B cell (primary cell): ENCODE data around the gene PPP1R10. TPM values are rescaled to one million over a fixed set of nuclear protein-coding genes. Genes with fewer than 3 reads are reported as not detected.
"Not testable (repeated sequence)": the region's sequence is repeated elsewhere in the genome, so short reads cannot be mapped to it uniquely, and the experiment has no call there.

ENCODE experiments used
- ATAC-seq: fragments of 200-7000 bp; cut with Tn5 transposase; one replicate; pipeline ENCODE4 v1.10.0; 2021; ENCODE audit warnings: low read depth, mild to moderate bottlenecking, moderate number of reproducible peaks, moderate library complexity
- CTCF ChIA-PET: fragments of 350-600 bp; sonication (Branson Sonifier 250); formaldehyde crosslinking; loops from one replicate; lab custom pipeline; 2021; ENCODE audit warnings: antibody characterized with exemption, inconsistent platforms; lab: Charles Lee
- POLR2A ChIA-PET: fragments of 350-600 bp; sonication (Branson Sonifier 250); formaldehyde crosslinking; loops from one replicate; lab custom pipeline; 2021; ENCODE audit warnings: antibody characterized with exemption; lab: Charles Lee
- DNase-seq: peaks from one replicate; pipeline ENCODE4 v3.0.0; 2013
- H2AFZ ChIP-seq: 2 replicates; pipeline ENCODE4 v1.6.1; 2012; ENCODE audit warnings: mild to moderate bottlenecking, low read depth, low read length; ENCODE audit not compliant: insufficient read depth, poor library complexity, severe bottlenecking
- H3K27ac ChIP-seq, 2 donors: 1 replicate in 1 of 2; 2 replicates in 1 of 2; pipeline ENCODE4 v1.5.1; 2012 to 2013; ENCODE audit warnings: low read length in 2 of 2, mild to moderate bottlenecking in 2 of 2, moderate library complexity in 1 of 2
- H3K27me3 ChIP-seq, 4 experiments: fragments of 200-600 bp in 1 of 4; sonication (generic) in 1 of 4; replicated peaks in 1 of 4; 1 replicate in 2 of 4; 2 replicates in 2 of 4; pipeline versions ENCODE4 v1.6.1 to v1.7.0; 2013 to 2016; ENCODE audit warnings: low read length in 3 of 4, mild to moderate bottlenecking in 2 of 4, mixed read lengths in 1 of 4, moderate library complexity in 1 of 4; ENCODE audit not compliant: insufficient read depth in 4 of 4, control insufficient read depth in 3 of 4; ENCODE audit errors: control extremely low read depth in 1 of 4
- H3K36me3 ChIP-seq, 2 experiments: replicated peaks in 1 of 2; 1 replicate in 1 of 2; 2 replicates in 1 of 2; pipeline versions ENCODE4 v1.6.1 to v1.7.1; 2013; ENCODE audit warnings: low read length in 1 of 2; ENCODE audit not compliant: insufficient read depth in 2 of 2, control insufficient read depth in 1 of 2; ENCODE audit errors: control extremely low read depth in 1 of 2, extremely low read depth in 1 of 2
- H3K4me1 ChIP-seq, 2 donors: fragments of 200-600 bp in 1 of 2; sonication (generic) in 1 of 2; 1 replicate in 1 of 2; 2 replicates in 1 of 2; pipeline versions ENCODE4 v1.5.1 to v1.6.1; 2013 to 2017; ENCODE audit warnings: low read length in 2 of 2; ENCODE audit not compliant: control insufficient read depth in 2 of 2, insufficient read depth in 2 of 2
- H3K4me2 ChIP-seq: replicated peaks from 2 replicates; pipeline ENCODE3; 2012; ENCODE audit warnings: mild to moderate bottlenecking, low read depth, low read length; ENCODE audit not compliant: poor library complexity, severe bottlenecking
- H3K4me3 ChIP-seq, 5 experiments: fragments of 200-600 bp in 1 of 5; sonication (generic) in 1 of 5; 1 replicate in 3 of 5; 2 replicates in 2 of 5; pipeline versions ENCODE4 v1.5.1 to v1.7.0; 2011 to 2016; ENCODE audit warnings: low read length in 4 of 5, mild to moderate bottlenecking in 4 of 5, low read depth in 2 of 5, control low read depth in 1 of 5, moderate library complexity in 1 of 5; ENCODE audit not compliant: insufficient read depth in 1 of 5; ENCODE audit errors: control extremely low read depth in 1 of 5, extremely low read depth in 1 of 5
- H3K79me2 ChIP-seq: fragments of 200-600 bp; sonication (generic); one replicate; pipeline ENCODE4 v1.6.0; 2016; ENCODE audit warnings: low read length; ENCODE audit not compliant: control insufficient read depth, insufficient read depth
- H3K9ac ChIP-seq: fragments of 200-600 bp; sonication (generic); 2 replicates; pipeline ENCODE4 v1.6.1; 2017; ENCODE audit warnings: mild to moderate bottlenecking, low read length, moderate library complexity
- H3K9me3 ChIP-seq, 3 donors: one replicate each; pipeline versions ENCODE4 v1.6.1 to v1.7.1; 2013; ENCODE audit warnings: low read length in 2 of 3; ENCODE audit not compliant: control insufficient read depth in 2 of 3, insufficient read depth in 1 of 3; ENCODE audit errors: control extremely low read depth in 1 of 3
- H4K20me1 ChIP-seq: 2 replicates; pipeline ENCODE4 v1.6.0; 2012; ENCODE audit warnings: mild to moderate bottlenecking, low read length; ENCODE audit not compliant: insufficient read depth, control insufficient read depth, poor library complexity, severe bottlenecking
- H3K27ac Mint-ChIP-seq: one replicate; pipeline ENCODE4 v1.8.0; 2021; ENCODE audit warnings: mixed read lengths
- H3K27me3 Mint-ChIP-seq: one replicate; pipeline ENCODE4 v1.8.0; 2021; ENCODE audit warnings: mixed read lengths
- H3K4me1 Mint-ChIP-seq: one replicate; pipeline ENCODE4 v1.8.0; 2021; ENCODE audit warnings: mixed read lengths
- H3K4me3 Mint-ChIP-seq: one replicate; pipeline ENCODE4 v1.8.0; 2021; ENCODE audit warnings: mixed read lengths
- H3K9me3 Mint-ChIP-seq: one replicate; pipeline ENCODE4 v1.8.0; 2022; ENCODE audit warnings: mixed read lengths; ENCODE audit not compliant: insufficient read depth
- EZH2 ChIP-seq: IDR thresholded peaks from 2 replicates; pipeline ENCODE4 v1.6.1; 2012; ENCODE audit warnings: borderline replicate concordance, low read depth, mild to moderate bottlenecking, moderate library complexity, low read length; ENCODE audit not compliant: insufficient read depth, poor library complexity, severe bottlenecking
- WGBS: methylation state at CpG from one replicate; pipeline ENCODE4 v1.1.5; 2013; ENCODE audit warnings: missing lambda C conversion rate; ENCODE audit not compliant: insufficient coverage; 5-methylcytosine and 5-hydroxymethylcytosine counted together
- intact Hi-C: fragments of 100-400 bp; cut with micrococcal nuclease; formaldehyde crosslinking; loops from one replicate; pipeline ENCODE4 v1.10.0; 2022
- polyA plus RNA-seq: library from polyadenylated mRNA; depleted of rRNA; stranded (reverse); fragments of >200 nt; gene quantifications from 2 replicates; pipeline ENCODE4 v1.2.3, GENCODE V29; 2012
- total RNA-seq, 2 donors: library from RNA; stranded (reverse); fragments of 120-200 nt in 1 of 2; gene quantifications; 1 replicate in 1 of 2; 2 replicates in 1 of 2; pipeline versions ENCODE4 v1.2.3 to v1.2.4, GENCODE V29; 2013 to 2022
- TF ChIP-seq, protein P1 (sequence below): fragments of 200-600 bp; IDR thresholded peaks from one replicate; pipeline ENCODE4 v1.8.0; 2022; ENCODE audit warnings: antibody characterized with exemption, mild to moderate bottlenecking

The PPP1R10 gene
- total and polyA plus RNA-seq, 2 donors (not counting 1 experiment from before 2014, with no cell fraction given) = 40.7 to 177 TPM

- not testable (repeated sequence) for H3K9me3 ChIP-seq, H3K79me2 ChIP-seq, H3K4me3 ChIP-seq, H3K4me1 ChIP-seq, H3K27ac ChIP-seq, H3K4me2 ChIP-seq, H3K4me3 Mint-ChIP-seq, H3K27me3 Mint-ChIP-seq, H3K9ac ChIP-seq, H2AFZ ChIP-seq, H3K27me3 ChIP-seq, H3K9me3 Mint-ChIP-seq, H3K4me1 Mint-ChIP-seq
- H3K27ac Mint-ChIP-seq = peak overlapping the region; percentile 62
- peaks cover 8 to 35% of the 10 kb centered on the region in 2 experiments for H3K36me3 ChIP-seq
- TF ChIP-seq, protein P1, sequence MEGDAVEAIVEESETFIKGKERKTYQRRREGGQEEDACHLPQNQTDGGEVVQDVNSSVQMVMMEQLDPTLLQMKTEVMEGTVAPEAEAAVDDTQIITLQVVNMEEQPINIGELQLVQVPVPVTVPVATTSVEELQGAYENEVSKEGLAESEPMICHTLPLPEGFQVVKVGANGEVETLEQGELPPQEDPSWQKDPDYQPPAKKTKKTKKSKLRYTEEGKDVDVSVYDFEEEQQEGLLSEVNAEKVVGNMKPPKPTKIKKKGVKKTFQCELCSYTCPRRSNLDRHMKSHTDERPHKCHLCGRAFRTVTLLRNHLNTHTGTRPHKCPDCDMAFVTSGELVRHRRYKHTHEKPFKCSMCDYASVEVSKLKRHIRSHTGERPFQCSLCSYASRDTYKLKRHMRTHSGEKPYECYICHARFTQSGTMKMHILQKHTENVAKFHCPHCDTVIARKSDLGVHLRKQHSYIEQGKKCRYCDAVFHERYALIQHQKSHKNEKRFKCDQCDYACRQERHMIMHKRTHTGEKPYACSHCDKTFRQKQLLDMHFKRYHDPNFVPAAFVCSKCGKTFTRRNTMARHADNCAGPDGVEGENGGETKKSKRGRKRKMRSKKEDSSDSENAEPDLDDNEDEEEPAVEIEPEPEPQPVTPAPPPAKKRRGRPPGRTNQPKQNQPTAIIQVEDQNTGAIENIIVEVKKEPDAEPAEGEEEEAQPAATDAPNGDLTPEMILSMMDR = peak; percentile 80
- intact Hi-C loops = loop anchor here (1.0 to 2.0 kb wide), 3 partner anchors 17 to 55 kb away; partner anchors contain the start of gene ABCF1
- ATAC-seq (peak; percentile 93), DNase-seq (peak; percentile 85)
- ChIA-PET POLR2A (interaction anchor here (0.7 to 2.1 kb wide), 8 partner anchors 18 to 540 kb away, joined by 3 to 11 read pairs (median 6); partner anchors contain the start of gene PPP1R10), CTCF (interaction anchor here (0.7 to 12.2 kb wide), 39 partner anchors 9 to 490 kb away, joined by 3 to 295 read pairs (median 5); partner anchors contain the start of genes ABCF1, ATAT1, GNL1 and MRPS18B)
- WGBS = 72% methylated on average over 8 of the region's 15 CpGs
- H4K20me1 ChIP-seq = peaks cover 18% of the 10 kb centered on the region
Measured at GRCh38 chr6:30597315-30598144, 19.5 kb downstream of the PPP1R10 start.

DNA sequence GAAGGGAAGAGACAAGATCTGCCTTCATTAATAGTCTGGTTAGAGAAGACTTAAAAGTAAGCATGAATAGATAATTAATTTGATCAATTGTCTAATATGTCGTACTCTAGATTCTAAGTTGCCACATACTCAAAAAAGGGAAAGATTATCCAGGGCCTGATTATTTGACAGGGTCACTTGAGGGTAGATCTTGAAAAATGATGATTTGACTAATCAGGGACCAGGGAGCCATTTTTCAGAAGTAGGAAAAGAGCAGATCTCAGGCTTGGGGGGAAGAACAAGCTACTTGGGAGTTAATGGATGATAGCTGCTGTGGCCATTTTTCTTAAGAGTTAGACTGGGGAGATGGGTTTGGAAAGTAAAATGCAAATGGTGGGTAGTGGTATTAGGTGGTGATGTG, 24.8 kb downstream of the PPP1R10 start:
- intact Hi-C loops = no loop called here
- H3K27me3 ChIP-seq = no peaks in the 10 kb centered on the region
- no peak overlapping the region for H3K27ac Mint-ChIP-seq
- ChIA-PET POLR2A (interaction anchor here (0.6 to 0.7 kb wide), 2 partner anchors 22 to 99 kb away, joined by 3 to 4 read pairs; no protein-coding TSS in a partner anchor), CTCF (interaction anchor here (2.4 to 12.2 kb wide), 3 partner anchors 9 to 109 kb away, joined by 7 to 295 read pairs (median 33); no protein-coding TSS in a partner anchor)
- H3K9me3 Mint-ChIP-seq = no peaks in the 10 kb centered on the region
- no peaks in the 10 kb centered on the region for H3K9me3 ChIP-seq
- no peak for DNase-seq
- no peak overlapping the region for H3K4me3 ChIP-seq
- peaks cover 12% of the 10 kb centered on the region for H4K20me1 ChIP-seq
- peaks cover 10% of the 10 kb centered on the region for H3K79me2 ChIP-seq
- H3K4me3 Mint-ChIP-seq = no peak overlapping the region
- no peak for TF ChIP-seq EZH2
- TF ChIP-seq, protein P1 = no peak
- H3K4me1 Mint-ChIP-seq = peaks cover 3% of the 10 kb centered on the region
- no peak overlapping the region for H2AFZ ChIP-seq
- no peak overlapping the region for H3K27ac ChIP-seq
- no peak for ATAC-seq
- H3K4me2 ChIP-seq = no peak overlapping the region
- peaks cover 16 to 52% of the 10 kb centered on the region in 2 experiments for H3K36me3 ChIP-seq
- WGBS = no CpG with 5 or more reads among the region's 1 CpG
- H3K9ac ChIP-seq = no peak overlapping the region
- peaks cover 0 to 3% of the 10 kb centered on the region in 2 donors for H3K4me1 ChIP-seq
- no peaks in the 10 kb centered on the region for H3K27me3 Mint-ChIP-seq
